HepG2 (cell line): ENCODE data around the gene GALNT11. TPM values are rescaled to one million over a fixed set of nuclear protein-coding genes. Genes with fewer than 3 reads are reported as not detected.

Experiments
- CENPT ChIP-seq: sonication (generic); formaldehyde crosslinking; IDR thresholded peaks from 2 replicates; pipeline ENCODE4 v1.8.0; 2022; ENCODE audit warnings: low read depth, mild to moderate bottlenecking, moderate library complexity, missing genetic modification reagents
- GATA4 ChIP-seq: sonication (generic); IDR thresholded peaks from 2 replicates; pipeline ENCODE4 v1.6.1; 2016; ENCODE audit warnings: antibody characterized with exemption, low read depth, borderline replicate concordance
- HNF4A ChIP-seq: sonication (generic); formaldehyde crosslinking; IDR thresholded peaks from 2 replicates; pipeline ENCODE4 v1.4.0; 2020; ENCODE audit warnings: missing genetic modification reagents
- HOXA5 ChIP-seq: sonication (generic); formaldehyde crosslinking; IDR thresholded peaks from 2 replicates; pipeline ENCODE4 v1.4.0; 2020; ENCODE audit warnings: missing genetic modification reagents
- NFIB ChIP-seq: sonication (generic); formaldehyde crosslinking; IDR thresholded peaks from 2 replicates; pipeline ENCODE4 v1.9.0; 2021; ENCODE audit warnings: missing genetic modification reagents, mild to moderate bottlenecking, borderline replicate concordance
- REXO4 ChIP-seq: sonication (generic); formaldehyde crosslinking; IDR thresholded peaks from 2 replicates; pipeline ENCODE4 v1.8.0; 2022; ENCODE audit warnings: missing genetic modification reagents, mild to moderate bottlenecking, borderline replicate concordance
- ZFYVE20 ChIP-seq: sonication (generic); formaldehyde crosslinking; IDR thresholded peaks from 2 replicates; pipeline ENCODE4 v1.8.0; 2023; ENCODE audit warnings: low read depth, mild to moderate bottlenecking, moderate library complexity, missing genetic modification reagents, borderline replicate concordance
- ZMYM2 ChIP-seq: sonication (generic); formaldehyde crosslinking; IDR thresholded peaks from 2 replicates; pipeline ENCODE4 v1.8.0; 2022; ENCODE audit warnings: mild to moderate bottlenecking, missing genetic modification reagents
- ZNF235 ChIP-seq: sonication (generic); formaldehyde crosslinking; IDR thresholded peaks from 2 replicates; pipeline ENCODE4 v1.8.1; 2023; ENCODE audit warnings: mild to moderate bottlenecking, missing genetic modification reagents, borderline replicate concordance
- ZNF589 ChIP-seq: sonication (generic); formaldehyde crosslinking; conservative IDR thresholded peaks from 2 replicates; pipeline ENCODE4 v1.8.0; 2022; ENCODE audit warnings: mild to moderate bottlenecking, moderate library complexity, missing genetic modification reagents
- ZSCAN12 ChIP-seq: sonication (generic); formaldehyde crosslinking; IDR thresholded peaks from 2 replicates; pipeline ENCODE4 v1.9.0; 2021; ENCODE audit warnings: mild to moderate bottlenecking, missing genetic modification reagents
- polyA plus RNA-seq, 8 experiments: library from polyadenylated mRNA; depleted of rRNA in 3 of 8; stranded (reverse) in 7 of 8; unstranded in 1 of 8; fragments of >200 nt; fragmentation: Illumina TruSeq in 4 of 8; extraction: Trizol in 4 of 8; gene quantifications; 2 replicates each; pipeline versions ENCODE4 v1.2.1 to v1.2.3, GENCODE V29; 2011 to 2016; ENCODE audit warnings: low read depth in 4 of 8, missing spikeins in 1 of 8, mixed read lengths in 1 of 8; ENCODE audit not compliant: insufficient read depth in 1 of 8
- total RNA-seq, 5 experiments: library from RNA; depleted of rRNA; stranded (reverse); fragments of >200 nt; fragmentation: Illumina TruSeq; extraction: Trizol; gene quantifications; 2 replicates each; pipeline ENCODE4 v1.2.3, GENCODE V29; 2016; ENCODE audit warnings: low read depth in 1 of 5
- TF ChIP-seq, protein P1 (sequence below): sonication (generic); formaldehyde crosslinking; IDR thresholded peaks from 2 replicates; pipeline ENCODE4 v1.8.0; 2022; ENCODE audit warnings: missing genetic modification reagents, mild to moderate bottlenecking, moderate library complexity, borderline replicate concordance
- TF ChIP-seq, protein P2 (sequence below): sonication (generic); formaldehyde crosslinking; IDR thresholded peaks from 2 replicates; pipeline ENCODE4 v1.8.0; 2022; ENCODE audit warnings: mild to moderate bottlenecking, missing genetic modification reagents, moderate library complexity
- TF ChIP-seq, protein P3 (sequence below), 2 experiments: sonication (generic) in 1 of 2; formaldehyde crosslinking in 1 of 2; IDR thresholded peaks; 2 replicates each; pipeline versions ENCODE4 v1.6.1 to v1.9.0; 2014 to 2022; ENCODE audit warnings: antibody characterized with exemption in 1 of 2, borderline replicate concordance in 1 of 2, inconsistent platforms in 1 of 2, low read depth in 1 of 2, missing genetic modification reagents in 1 of 2
- TF ChIP-seq, protein P4 (sequence below): sonication (generic); formaldehyde crosslinking; IDR thresholded peaks from 2 replicates; pipeline ENCODE4 v1.8.1; 2022; ENCODE audit warnings: mild to moderate bottlenecking, missing genetic modification reagents
- TF ChIP-seq, protein P5 (sequence below): sonication (generic); formaldehyde crosslinking; IDR thresholded peaks from 2 replicates; pipeline ENCODE4 v1.9.0; 2021; ENCODE audit warnings: missing genetic modification reagents, borderline replicate concordance

The GALNT11 gene
- total and polyA plus RNA-seq, 2 of the 13 experiments (the other 11 are each of a cell fraction or from before 2014, with no cell fraction given), result 9.3 to 16.3 TPM

DNA sequence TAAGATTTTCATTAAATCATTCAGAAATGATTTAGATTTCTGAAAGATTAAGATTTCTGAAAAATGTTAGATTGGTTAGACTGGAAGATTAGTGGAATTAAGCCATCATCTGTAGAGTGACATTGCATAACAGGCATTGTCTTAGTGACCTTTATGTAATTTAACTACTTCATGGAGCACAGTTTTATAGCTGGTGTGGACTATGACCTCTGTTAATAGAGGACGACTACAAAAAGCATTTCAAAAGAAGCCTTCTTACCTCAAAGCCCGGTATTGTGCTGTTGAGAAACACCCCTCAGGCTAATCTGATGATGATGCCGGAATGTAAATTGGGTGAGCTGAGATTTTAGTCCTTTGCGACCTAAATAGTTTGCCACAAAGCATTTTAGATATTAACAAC lies 55.6 kb downstream of the GALNT11 start (continued):
- TF ChIP-seq ZFYVE20 (CRISPR knock-in tag), result no peak
- TF ChIP-seq HOXA5, result no peak
- TF ChIP-seq, protein P1, sequence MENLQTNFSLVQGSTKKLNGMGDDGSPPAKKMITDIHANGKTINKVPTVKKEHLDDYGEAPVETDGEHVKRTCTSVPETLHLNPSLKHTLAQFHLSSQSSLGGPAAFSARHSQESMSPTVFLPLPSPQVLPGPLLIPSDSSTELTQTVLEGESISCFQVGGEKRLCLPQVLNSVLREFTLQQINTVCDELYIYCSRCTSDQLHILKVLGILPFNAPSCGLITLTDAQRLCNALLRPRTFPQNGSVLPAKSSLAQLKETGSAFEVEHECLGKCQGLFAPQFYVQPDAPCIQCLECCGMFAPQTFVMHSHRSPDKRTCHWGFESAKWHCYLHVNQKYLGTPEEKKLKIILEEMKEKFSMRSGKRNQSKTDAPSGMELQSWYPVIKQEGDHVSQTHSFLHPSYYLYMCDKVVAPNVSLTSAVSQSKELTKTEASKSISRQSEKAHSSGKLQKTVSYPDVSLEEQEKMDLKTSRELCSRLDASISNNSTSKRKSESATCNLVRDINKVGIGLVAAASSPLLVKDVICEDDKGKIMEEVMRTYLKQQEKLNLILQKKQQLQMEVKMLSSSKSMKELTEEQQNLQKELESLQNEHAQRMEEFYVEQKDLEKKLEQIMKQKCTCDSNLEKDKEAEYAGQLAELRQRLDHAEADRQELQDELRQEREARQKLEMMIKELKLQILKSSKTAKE (CRISPR knock-in tag), result no peak
- no peak for TF ChIP-seq GATA4
- no peak for TF ChIP-seq ZNF235 (CRISPR knock-in tag)
- TF ChIP-seq, protein P2, sequence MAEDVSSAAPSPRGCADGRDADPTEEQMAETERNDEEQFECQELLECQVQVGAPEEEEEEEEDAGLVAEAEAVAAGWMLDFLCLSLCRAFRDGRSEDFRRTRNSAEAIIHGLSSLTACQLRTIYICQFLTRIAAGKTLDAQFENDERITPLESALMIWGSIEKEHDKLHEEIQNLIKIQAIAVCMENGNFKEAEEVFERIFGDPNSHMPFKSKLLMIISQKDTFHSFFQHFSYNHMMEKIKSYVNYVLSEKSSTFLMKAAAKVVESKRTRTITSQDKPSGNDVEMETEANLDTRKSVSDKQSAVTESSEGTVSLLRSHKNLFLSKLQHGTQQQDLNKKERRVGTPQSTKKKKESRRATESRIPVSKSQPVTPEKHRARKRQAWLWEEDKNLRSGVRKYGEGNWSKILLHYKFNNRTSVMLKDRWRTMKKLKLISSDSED (CRISPR knock-in tag), result no peak
- no peak for TF ChIP-seq ZMYM2 (CRISPR knock-in tag)
- TF ChIP-seq, protein P3, sequence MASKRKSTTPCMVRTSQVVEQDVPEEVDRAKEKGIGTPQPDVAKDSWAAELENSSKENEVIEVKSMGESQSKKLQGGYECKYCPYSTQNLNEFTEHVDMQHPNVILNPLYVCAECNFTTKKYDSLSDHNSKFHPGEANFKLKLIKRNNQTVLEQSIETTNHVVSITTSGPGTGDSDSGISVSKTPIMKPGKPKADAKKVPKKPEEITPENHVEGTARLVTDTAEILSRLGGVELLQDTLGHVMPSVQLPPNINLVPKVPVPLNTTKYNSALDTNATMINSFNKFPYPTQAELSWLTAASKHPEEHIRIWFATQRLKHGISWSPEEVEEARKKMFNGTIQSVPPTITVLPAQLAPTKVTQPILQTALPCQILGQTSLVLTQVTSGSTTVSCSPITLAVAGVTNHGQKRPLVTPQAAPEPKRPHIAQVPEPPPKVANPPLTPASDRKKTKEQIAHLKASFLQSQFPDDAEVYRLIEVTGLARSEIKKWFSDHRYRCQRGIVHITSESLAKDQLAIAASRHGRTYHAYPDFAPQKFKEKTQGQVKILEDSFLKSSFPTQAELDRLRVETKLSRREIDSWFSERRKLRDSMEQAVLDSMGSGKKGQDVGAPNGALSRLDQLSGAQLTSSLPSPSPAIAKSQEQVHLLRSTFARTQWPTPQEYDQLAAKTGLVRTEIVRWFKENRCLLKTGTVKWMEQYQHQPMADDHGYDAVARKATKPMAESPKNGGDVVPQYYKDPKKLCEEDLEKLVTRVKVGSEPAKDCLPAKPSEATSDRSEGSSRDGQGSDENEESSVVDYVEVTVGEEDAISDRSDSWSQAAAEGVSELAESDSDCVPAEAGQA (IDR thresholded peaks at IDR 0.05; ENCODE audit: low read depth), result no peak
- TF ChIP-seq, protein P3 (CRISPR knock-in tag; IDR thresholded peaks at IDR 0.05; ENCODE audit: borderline replicate concordance), result no peak
- TF ChIP-seq, protein P4, sequence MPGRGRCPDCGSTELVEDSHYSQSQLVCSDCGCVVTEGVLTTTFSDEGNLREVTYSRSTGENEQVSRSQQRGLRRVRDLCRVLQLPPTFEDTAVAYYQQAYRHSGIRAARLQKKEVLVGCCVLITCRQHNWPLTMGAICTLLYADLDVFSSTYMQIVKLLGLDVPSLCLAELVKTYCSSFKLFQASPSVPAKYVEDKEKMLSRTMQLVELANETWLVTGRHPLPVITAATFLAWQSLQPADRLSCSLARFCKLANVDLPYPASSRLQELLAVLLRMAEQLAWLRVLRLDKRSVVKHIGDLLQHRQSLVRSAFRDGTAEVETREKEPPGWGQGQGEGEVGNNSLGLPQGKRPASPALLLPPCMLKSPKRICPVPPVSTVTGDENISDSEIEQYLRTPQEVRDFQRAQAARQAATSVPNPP (CRISPR knock-in tag), result no peak
- no peak for TF ChIP-seq ZNF589
- TF ChIP-seq HNF4A (CRISPR knock-in tag), result peak; percentile 93
- TF ChIP-seq ZSCAN12 (CRISPR knock-in tag), result no peak
- TF ChIP-seq, protein P5, sequence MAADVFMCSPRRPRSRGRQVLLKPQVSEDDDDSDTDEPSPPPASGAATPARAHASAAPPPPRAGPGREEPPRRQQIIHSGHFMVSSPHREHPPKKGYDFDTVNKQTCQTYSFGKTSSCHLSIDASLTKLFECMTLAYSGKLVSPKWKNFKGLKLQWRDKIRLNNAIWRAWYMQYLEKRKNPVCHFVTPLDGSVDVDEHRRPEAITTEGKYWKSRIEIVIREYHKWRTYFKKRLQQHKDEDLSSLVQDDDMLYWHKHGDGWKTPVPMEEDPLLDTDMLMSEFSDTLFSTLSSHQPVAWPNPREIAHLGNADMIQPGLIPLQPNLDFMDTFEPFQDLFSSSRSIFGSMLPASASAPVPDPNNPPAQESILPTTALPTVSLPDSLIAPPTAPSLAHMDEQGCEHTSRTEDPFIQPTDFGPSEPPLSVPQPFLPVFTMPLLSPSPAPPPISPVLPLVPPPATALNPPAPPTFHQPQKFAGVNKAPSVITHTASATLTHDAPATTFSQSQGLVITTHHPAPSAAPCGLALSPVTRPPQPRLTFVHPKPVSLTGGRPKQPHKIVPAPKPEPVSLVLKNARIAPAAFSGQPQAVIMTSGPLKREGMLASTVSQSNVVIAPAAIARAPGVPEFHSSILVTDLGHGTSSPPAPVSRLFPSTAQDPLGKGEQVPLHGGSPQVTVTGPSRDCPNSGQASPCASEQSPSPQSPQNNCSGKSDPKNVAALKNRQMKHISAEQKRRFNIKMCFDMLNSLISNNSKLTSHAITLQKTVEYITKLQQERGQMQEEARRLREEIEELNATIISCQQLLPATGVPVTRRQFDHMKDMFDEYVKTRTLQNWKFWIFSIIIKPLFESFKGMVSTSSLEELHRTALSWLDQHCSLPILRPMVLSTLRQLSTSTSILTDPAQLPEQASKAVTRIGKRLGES (CRISPR knock-in tag), result no peak
- no peak for TF ChIP-seq CENPT (CRISPR knock-in tag)
- no peak for TF ChIP-seq REXO4 (CRISPR knock-in tag)
- TF ChIP-seq NFIB (CRISPR knock-in tag), result no peak
